Peyer's patch (tissue), 4 donors: ENCODE data around the gene RAB17.

Source experiments
- POLR2A ChIP-seq, 2 donors: fragments of 450-650 bp; IDR thresholded peaks; one replicate each; pipeline ENCODE4 v1.5.1; 2017; ENCODE audit warnings: antibody characterized with exemption in 2 of 2, mild to moderate bottlenecking in 2 of 2, moderate library complexity in 2 of 2
- TF ChIP-seq, protein P1 (sequence below), 6 experiments: fragments of 450-650 bp in 4 of 6; fragments of 200-600 bp in 2 of 6; sonication (generic) in 1 of 6; IDR thresholded peaks; one replicate each; pipeline ENCODE4 v1.5.1; 2017 to 2019; ENCODE audit warnings: antibody characterized with exemption in 6 of 6, mild to moderate bottlenecking in 3 of 6, moderate library complexity in 1 of 6

DNA sequence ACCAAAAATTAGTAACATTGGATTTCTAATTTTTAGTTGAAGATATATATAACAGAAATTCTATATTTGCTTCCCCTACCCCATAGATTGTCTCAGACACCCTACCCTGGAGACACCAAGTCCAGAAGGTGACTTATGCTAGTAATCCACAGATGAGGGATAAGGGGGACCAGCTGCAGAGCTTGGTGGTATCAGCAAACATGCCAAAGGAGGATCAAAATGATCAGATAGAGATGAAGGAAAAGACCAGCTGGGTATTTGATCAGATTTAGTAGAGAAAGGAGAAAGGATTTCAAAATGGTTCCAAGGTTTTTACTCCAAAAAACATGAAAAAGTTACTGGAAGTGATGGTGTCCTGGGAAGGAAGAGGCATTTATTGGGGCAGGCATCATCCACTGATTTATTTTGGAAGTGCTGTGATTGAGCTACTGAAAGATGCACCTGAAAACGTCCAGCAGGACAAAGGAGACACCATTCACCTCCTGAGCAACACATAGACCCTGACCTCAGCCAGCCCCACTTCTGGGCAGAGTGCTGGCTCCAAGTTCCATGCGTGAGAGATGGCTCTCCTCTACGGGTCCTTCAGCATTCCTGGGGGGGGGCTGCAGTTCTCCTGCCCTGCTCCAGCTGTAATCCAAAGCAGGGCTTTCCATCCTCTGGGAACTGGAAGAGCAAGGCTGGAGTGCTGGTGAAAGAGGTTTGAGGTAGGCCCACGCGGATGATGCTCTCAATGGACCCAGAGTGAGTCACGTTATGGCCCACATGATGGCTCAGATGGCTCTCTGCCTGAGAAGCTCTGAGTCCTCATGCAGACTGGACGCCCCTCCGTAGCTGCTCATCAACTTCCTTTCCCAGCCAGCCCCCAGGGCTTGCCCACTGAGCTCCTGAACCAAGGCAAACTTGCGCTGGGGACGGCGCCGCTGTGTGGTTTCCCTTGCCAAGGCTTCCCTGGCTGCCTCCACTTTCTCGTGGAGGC, 33.2 kb upstream of the RAB17 start:
- TF ChIP-seq, protein P1, sequence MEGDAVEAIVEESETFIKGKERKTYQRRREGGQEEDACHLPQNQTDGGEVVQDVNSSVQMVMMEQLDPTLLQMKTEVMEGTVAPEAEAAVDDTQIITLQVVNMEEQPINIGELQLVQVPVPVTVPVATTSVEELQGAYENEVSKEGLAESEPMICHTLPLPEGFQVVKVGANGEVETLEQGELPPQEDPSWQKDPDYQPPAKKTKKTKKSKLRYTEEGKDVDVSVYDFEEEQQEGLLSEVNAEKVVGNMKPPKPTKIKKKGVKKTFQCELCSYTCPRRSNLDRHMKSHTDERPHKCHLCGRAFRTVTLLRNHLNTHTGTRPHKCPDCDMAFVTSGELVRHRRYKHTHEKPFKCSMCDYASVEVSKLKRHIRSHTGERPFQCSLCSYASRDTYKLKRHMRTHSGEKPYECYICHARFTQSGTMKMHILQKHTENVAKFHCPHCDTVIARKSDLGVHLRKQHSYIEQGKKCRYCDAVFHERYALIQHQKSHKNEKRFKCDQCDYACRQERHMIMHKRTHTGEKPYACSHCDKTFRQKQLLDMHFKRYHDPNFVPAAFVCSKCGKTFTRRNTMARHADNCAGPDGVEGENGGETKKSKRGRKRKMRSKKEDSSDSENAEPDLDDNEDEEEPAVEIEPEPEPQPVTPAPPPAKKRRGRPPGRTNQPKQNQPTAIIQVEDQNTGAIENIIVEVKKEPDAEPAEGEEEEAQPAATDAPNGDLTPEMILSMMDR (IDR thresholded peaks at IDR 0.05), result no peak
- TF ChIP-seq POLR2A (IDR thresholded peaks at IDR 0.05), result no peak
